T-cell (primary cell): ENCODE measurements around the gene MYDGF. TPM values are rescaled to one million over a fixed set of nuclear protein-coding genes. Genes with fewer than 3 reads are reported as not detected.

ENCODE experiments used
- ATAC-seq, 4 experiments: fragments of 200-7000 bp in 3 of 4; fragments of 150-1000 bp in 1 of 4; cut with Tn5 transposase; replicated peaks in 1 of 4; 1 replicate in 3 of 4; 2 replicates in 1 of 4; pipeline ENCODE4 v1.10.0; 2021; ENCODE audit warnings: moderate library complexity in 3 of 4, mild to moderate bottlenecking in 2 of 4, moderate number of reproducible peaks in 1 of 4
- CTCF ChIA-PET, 2 donors: fragments of 300-600 bp; sonication (Branson Sonifier 250); formaldehyde crosslinking; loops; one replicate each; lab custom pipeline; 2022; ENCODE audit warnings: antibody characterized with exemption in 2 of 2; lab: Charles Lee
- POLR2A ChIA-PET, 2 donors: fragments of 300-600 bp; sonication (Branson Sonifier 250); formaldehyde crosslinking; loops; one replicate each; lab custom pipeline; 2022; ENCODE audit warnings: antibody characterized with exemption in 2 of 2; lab: Charles Lee
- DNase-seq, 35 experiments: peaks; one replicate each; pipeline versions ENCODE4 v3.0.0 to v3.0.0-alpha.2; 2013 to 2023
- H3K27ac ChIP-seq: one replicate; pipeline ENCODE4 v1.5.1; 2013; ENCODE audit warnings: low read length
- H3K27me3 ChIP-seq, 2 experiments: replicated peaks in 1 of 2; 1 replicate in 1 of 2; 2 replicates in 1 of 2; pipeline versions ENCODE4 v1.6.1 to v1.7.0; 2013; ENCODE audit warnings: low read length in 1 of 2, mixed read lengths in 1 of 2; ENCODE audit not compliant: control insufficient read depth in 2 of 2, insufficient read depth in 2 of 2; ENCODE audit errors: extremely low read depth in 1 of 2
- H3K36me3 ChIP-seq, 2 donors: 1 replicate in 1 of 2; 2 replicates in 1 of 2; pipeline versions ENCODE4 v1.6.1 to v1.7.0; 2013; ENCODE audit warnings: low read length in 1 of 2; ENCODE audit not compliant: control insufficient read depth in 2 of 2, insufficient read depth in 1 of 2; ENCODE audit errors: extremely low read depth in 1 of 2
- H3K4me1 ChIP-seq, 2 experiments: 1 replicate in 1 of 2; 2 replicates in 1 of 2; pipeline versions ENCODE4 v1.6.1 to v1.7.0; 2013; ENCODE audit warnings: low read length in 2 of 2, mixed read lengths in 1 of 2; ENCODE audit not compliant: insufficient read depth in 2 of 2, control insufficient read depth in 1 of 2; ENCODE audit errors: extremely low read depth in 1 of 2
- H3K4me3 ChIP-seq, 2 donors: 1 replicate in 1 of 2; 2 replicates in 1 of 2; pipeline versions ENCODE4 v1.5.1 to v1.7.0; 2013; ENCODE audit warnings: mild to moderate bottlenecking in 2 of 2, low read length in 1 of 2, moderate library complexity in 1 of 2; ENCODE audit not compliant: control insufficient read depth in 1 of 2; ENCODE audit errors: extremely low read depth in 1 of 2
- H3K9me3 ChIP-seq: 2 replicates; pipeline ENCODE4 v1.7.0; 2013
- H3K27ac Mint-ChIP-seq, 2 donors: one replicate each; pipeline ENCODE4 v1.8.0; 2020 to 2021; ENCODE audit warnings: mild to moderate bottlenecking in 2 of 2, mixed read lengths in 2 of 2
- H3K27me3 Mint-ChIP-seq, 2 donors: one replicate each; pipeline ENCODE4 v1.8.0; 2021 to 2022; ENCODE audit warnings: mixed read lengths in 2 of 2
- H3K36me3 Mint-ChIP-seq: one replicate; pipeline ENCODE4 v1.8.0; 2021; ENCODE audit warnings: mixed read lengths
- H3K4me1 Mint-ChIP-seq, 3 donors: one replicate each; pipeline ENCODE4 v1.8.0; 2020 to 2022; ENCODE audit warnings: mixed read lengths in 3 of 3, mild to moderate bottlenecking in 1 of 3
- H3K4me3 Mint-ChIP-seq, 3 donors: one replicate each; pipeline ENCODE4 v1.8.0; 2020 to 2022; ENCODE audit warnings: mild to moderate bottlenecking in 3 of 3, mixed read lengths in 3 of 3, moderate library complexity in 3 of 3
- H3K9me3 Mint-ChIP-seq, 3 donors: one replicate each; pipeline ENCODE4 v1.8.0; 2020 to 2022; ENCODE audit warnings: mixed read lengths in 3 of 3
- WGBS: methylation state at CpG from one replicate; pipeline ENCODE4 v1.1.5; 2013; ENCODE audit warnings: missing lambda C conversion rate; ENCODE audit not compliant: insufficient coverage; 5-methylcytosine and 5-hydroxymethylcytosine counted together
- total RNA-seq, 35 experiments: library from RNA in 6 of 35; stranded (reverse) in 6 of 35; fragments of 120-200 nt in 1 of 35; gene quantifications; one replicate each; pipeline versions ENCODE4 v1.2.1 to v1.2.4 and lab custom pipeline; 2013 to 2026

MYDGF gene
- total RNA-seq (10 to 100 TPM; 27.5 to 46.4 (median 38.3) TPM), total RNA-seq (lab: John Stamatoyannopoulos, UW) (19.8 to 109 (median 32.8) reads per million in 29 experiments)
- 37.8 TPM for total RNA-seq (2013)

DNA sequence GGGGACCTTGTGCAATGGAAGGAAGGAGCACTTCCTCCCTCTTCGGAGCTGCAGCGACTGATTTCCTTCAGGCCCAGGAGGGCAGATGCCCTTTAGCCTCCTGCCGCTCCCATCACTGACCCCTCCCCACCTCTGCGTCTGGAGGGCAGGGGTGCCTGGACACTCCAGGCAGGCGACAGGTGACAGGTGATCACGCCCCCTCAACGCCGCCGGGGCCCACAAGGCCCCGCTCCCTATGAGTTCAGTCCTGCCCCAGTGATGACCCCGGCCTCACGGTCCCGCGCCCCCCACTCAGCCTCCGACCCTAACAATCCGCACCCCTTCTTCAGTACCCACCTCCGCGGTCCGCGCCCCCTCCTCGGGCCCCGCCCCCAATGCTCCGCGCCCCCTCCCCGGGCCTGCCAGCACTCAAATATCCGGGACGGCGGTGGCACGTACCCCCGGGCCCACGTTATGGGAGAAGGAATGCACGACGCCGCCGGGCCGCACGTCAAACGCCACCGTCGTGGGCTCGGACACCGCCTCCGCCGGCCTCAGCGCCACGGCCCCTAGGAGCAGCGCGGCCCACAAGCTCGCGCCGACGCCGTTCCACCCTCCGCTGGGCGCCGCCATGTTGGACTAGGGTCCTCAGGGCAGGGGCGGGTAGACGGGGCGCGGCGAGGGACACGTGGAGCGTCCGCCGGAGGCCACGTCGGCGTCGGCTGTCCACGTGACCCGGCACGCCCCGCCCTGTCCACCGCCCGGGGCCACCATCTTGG, at the start of gene MYDGF:
MYDGF (minus strand) TSS at position 620 of the 758 bp plus-strand sequence; CDS start at position 612, 8 bp downstream.
- ATAC-seq (peak; percentile 98 to 99 (median 98)), DNase-seq (peak; percentile 82 to 96 (median 90))
- Mint-ChIP-seq H3K27me3 (no peaks in the 10 kb centered on the region), H3K4me3 (peak within 1 kb of the TSS; percentile 83 to 86 (median 85)), H3K9me3 (no peaks in the 10 kb centered on the region), H3K4me1 (peaks cover 8 to 22% (median 17%) of the 10 kb centered on the region in 3 donors), H3K27ac (peak within 1 kb of the TSS; percentile 62 to 78), H3K36me3 (peaks cover 5% of the 10 kb centered on the region)
- peak within 1 kb of the TSS; percentile 77 to 82 for H3K4me3 ChIP-seq
- H3K27me3 ChIP-seq: no peaks in the 10 kb centered on the region
- H3K27ac ChIP-seq: peak within 1 kb of the TSS; percentile 41
- CTCF ChIA-PET: interaction anchor here in 1 of 2 donors (0.5 to 0.6 kb wide), 2 partner anchors 1159 to 1517 kb away, joined by 3 to 4 read pairs; no protein-coding TSS in a partner anchor
- POLR2A ChIA-PET: no interaction called here
- under 1% methylated on average over 54 of the region's 75 CpGs for WGBS
- peaks cover 2 to 21% of the 10 kb centered on the region in 2 experiments for H3K4me1 ChIP-seq
- peaks cover 13 to 27% of the 10 kb centered on the region in 2 donors for H3K36me3 ChIP-seq
- no peaks in the 10 kb centered on the region for H3K9me3 ChIP-seq

DNA sequence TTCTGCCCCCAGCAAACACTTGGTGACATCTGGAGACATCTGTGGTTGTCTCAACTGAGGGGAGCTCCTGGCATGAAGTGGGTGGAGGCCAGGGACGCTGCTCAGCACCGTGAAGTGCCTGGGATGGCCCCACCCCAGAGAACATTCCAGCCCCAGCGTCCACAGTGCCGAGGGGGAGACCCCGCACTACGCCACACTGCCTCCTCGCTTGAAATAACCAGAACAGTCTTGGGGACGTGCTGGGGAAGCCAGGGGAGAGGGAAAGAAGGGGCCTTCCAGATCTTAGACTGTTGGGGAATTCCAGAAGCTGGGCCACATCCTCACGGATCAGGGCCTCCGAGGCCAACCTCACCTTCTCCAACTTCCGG, 49.3 kb upstream of the MYDGF start:
- no peak for DNase-seq
- ChIA-PET CTCF (no interaction called here), POLR2A (no interaction called here)
- no peak overlapping the region for H3K27ac ChIP-seq
- Mint-ChIP-seq H3K9me3 (no peaks in the 10 kb centered on the region), H3K36me3 (peaks cover 21% of the 10 kb centered on the region), H3K4me1 (peaks cover 19 to 37% (median 27%) of the 10 kb centered on the region in 3 donors), H3K27ac (no peak overlapping the region), H3K27me3 (peaks cover 0 to 5% of the 10 kb centered on the region in 2 donors), H3K4me3 (peak overlapping the region in 1 of 3 donors; percentile 31)
- peaks cover 19 to 64% of the 10 kb centered on the region in 2 donors for H3K36me3 ChIP-seq
- H3K27me3 ChIP-seq: no peaks in the 10 kb centered on the region
- peaks cover 8 to 37% of the 10 kb centered on the region in 2 experiments for H3K4me1 ChIP-seq
- no peak for ATAC-seq
- H3K9me3 ChIP-seq: no peaks in the 10 kb centered on the region
- H3K4me3 ChIP-seq: no peak overlapping the region
- WGBS: 87% methylated on average over 5 of the region's 11 CpGs

DNA sequence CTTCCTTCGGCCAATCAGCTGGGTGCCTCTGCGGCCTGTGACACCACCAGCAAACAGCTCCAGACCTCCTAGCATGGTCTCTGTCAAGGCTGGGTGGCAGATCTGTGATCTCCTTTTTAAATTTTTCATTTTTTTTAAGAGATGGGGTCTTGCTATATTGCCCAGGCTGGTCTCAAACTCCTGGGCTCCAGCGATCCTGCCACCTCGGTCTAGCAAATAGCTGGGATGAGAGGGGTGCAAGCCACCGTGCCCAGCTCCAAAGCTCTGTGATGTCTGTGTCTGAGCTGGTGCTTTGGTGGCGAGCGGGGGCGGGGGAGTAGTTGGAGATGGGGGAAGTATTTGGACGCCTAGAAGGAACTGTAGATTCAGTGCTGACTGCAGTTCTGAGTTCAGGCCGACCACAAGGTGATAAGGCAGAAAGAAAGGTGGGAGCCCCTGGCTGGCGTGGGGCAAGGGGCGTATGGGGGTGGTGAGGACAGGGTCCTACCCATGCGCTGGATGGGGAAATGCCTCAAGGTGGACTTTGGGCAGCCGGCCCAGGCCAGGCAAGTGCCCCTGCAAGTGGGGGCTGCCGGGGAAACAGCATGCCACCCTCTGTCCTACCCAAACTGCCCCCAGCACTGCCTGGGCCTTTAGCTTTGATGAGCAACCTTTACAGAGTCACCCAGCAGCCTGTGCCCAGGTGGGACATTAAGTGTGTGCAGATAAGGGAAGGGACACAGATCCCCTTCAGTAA, 48.0 kb upstream of the MYDGF start:
- no peaks in the 10 kb centered on the region for H3K9me3 Mint-ChIP-seq
- peaks cover 21 to 75% of the 10 kb centered on the region in 2 donors for H3K36me3 ChIP-seq
- ATAC-seq: no peak
- H3K4me3 Mint-ChIP-seq: no peak overlapping the region
- H3K4me3 ChIP-seq: no peak overlapping the region
- ChIA-PET CTCF (no interaction called here), POLR2A (no interaction called here)
- peaks cover 8 to 32% of the 10 kb centered on the region in 2 experiments for H3K4me1 ChIP-seq
- peaks cover 24% of the 10 kb centered on the region for H3K36me3 Mint-ChIP-seq
- no peak overlapping the region for H3K27ac Mint-ChIP-seq
- no peaks in the 10 kb centered on the region for H3K27me3 Mint-ChIP-seq
- H3K27ac ChIP-seq: no peak overlapping the region
- no peak for DNase-seq
- peaks cover 7 to 31% (median 24%) of the 10 kb centered on the region in 3 donors for H3K4me1 Mint-ChIP-seq
- 93% methylated on average over 8 of the region's 15 CpGs for WGBS
- no peaks in the 10 kb centered on the region for H3K27me3 ChIP-seq
- no peaks in the 10 kb centered on the region for H3K9me3 ChIP-seq

DNA sequence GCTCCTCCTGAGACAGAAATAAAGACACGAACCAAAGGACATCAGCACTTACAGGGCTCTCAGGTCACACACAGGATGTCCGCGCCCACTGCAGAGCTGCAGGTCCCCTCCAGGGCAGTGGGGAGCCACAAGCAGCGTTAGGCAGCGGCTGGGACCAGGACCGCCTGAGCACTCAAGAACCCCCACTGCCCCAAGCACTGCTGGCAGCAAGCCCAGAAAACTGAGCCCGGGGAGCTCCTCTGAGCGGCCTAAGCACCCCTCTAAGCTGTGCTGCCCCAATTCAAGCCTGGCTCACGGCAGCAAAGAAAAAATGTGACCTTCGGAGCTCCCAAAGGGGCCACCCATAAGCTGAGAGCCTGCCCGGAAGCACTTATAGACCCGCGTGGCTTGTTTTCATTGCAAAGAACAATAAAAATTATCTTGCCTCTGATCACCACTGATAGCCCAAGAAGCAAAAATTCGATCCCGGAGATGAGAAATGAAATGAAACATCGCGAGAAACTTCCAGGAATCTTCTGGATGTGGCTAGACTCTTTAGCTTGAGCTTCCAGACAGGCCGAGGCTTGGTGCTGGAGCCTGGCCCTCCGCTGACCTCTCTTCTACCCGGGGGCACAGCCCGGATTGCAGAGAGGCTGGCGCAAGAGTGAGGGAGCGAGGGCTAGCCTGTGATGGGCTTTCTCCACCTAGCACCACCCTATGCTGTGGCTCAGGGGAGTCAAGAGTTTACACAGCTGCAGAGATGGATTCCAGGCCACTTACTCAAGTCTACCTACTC, 47.2 kb upstream of the MYDGF start:
- H3K9me3 Mint-ChIP-seq: no peaks in the 10 kb centered on the region
- Histone ChIP-seq H3K4me3 (no peak overlapping the region), H3K27me3 (no peaks in the 10 kb centered on the region), H3K27ac (no peak overlapping the region), H3K4me1 (peaks cover under 1 to 24% of the 10 kb centered on the region in 2 experiments), H3K36me3 (peaks cover 21 to 83% of the 10 kb centered on the region in 2 donors), H3K9me3 (no peaks in the 10 kb centered on the region)
- H3K27ac Mint-ChIP-seq: no peak overlapping the region
- CTCF ChIA-PET: interaction anchor here in 1 of 2 donors (0.5 kb wide), 1 partner anchor 10 kb away, joined by 3 read pairs; no protein-coding TSS in a partner anchor
- no peaks in the 10 kb centered on the region for H3K27me3 Mint-ChIP-seq
- H3K36me3 Mint-ChIP-seq: peaks cover 27% of the 10 kb centered on the region
- 95% methylated on average over 18 of the region's 23 CpGs for WGBS
- POLR2A ChIA-PET: no interaction called here
- peaks cover 0 to 24% (median 18%) of the 10 kb centered on the region in 3 donors for H3K4me1 Mint-ChIP-seq
- DNase-seq (no peak), ATAC-seq (no peak)
- no peak overlapping the region for H3K4me3 Mint-ChIP-seq

DNA sequence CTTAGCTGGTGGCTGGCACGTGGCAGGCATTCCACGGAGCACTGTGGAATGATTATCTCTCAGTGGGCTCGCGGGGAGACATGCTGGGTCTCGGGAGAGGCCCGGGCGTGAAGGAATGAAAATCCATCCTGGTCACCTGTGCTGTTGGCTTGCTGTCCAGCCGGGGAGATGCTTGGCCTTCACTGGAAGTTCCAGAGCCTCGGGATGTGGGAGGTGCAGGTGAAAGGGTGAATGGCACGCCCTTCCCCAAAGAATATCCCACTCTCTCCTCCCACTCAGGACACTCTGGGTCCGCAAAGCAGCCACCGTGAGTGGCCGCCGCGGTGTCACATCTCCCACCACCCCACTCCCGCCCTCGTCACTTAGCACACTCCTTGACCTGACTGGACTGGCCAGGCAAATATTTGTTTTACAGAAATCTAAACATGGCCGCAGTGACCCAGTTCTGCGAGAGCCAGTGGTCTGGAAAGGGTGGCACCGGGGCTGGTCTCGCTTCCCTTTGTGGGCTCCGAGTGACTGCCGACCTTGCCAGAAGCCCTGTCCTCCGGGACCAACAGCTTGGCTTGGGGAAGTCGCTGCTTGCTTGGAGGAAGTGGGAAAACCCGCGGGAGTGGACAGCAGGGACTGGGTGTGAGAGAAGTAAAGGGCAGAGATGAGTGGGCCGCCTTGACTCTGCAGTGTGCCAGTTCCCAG, 45.5 kb upstream of the MYDGF start:
- H3K27me3 Mint-ChIP-seq: no peaks in the 10 kb centered on the region
- H3K27ac Mint-ChIP-seq: no peak overlapping the region
- H3K36me3 ChIP-seq: peaks cover 25 to 80% of the 10 kb centered on the region in 2 donors
- H3K36me3 Mint-ChIP-seq: peaks cover 34% of the 10 kb centered on the region
- peaks cover 0 to 8% (median 5%) of the 10 kb centered on the region in 3 donors for H3K4me1 Mint-ChIP-seq
- DNase-seq (no peak), ATAC-seq (no peak)
- no peak overlapping the region for H3K4me3 Mint-ChIP-seq
- H3K27ac ChIP-seq: no peak overlapping the region
- WGBS: 91% methylated on average over 23 of the region's 28 CpGs
- H3K9me3 Mint-ChIP-seq: no peaks in the 10 kb centered on the region
- CTCF ChIA-PET: no interaction called here
- H3K27me3 ChIP-seq: no peaks in the 10 kb centered on the region
- H3K4me3 ChIP-seq: no peak overlapping the region
- POLR2A ChIA-PET: no interaction called here
- peaks cover 0 to 13% of the 10 kb centered on the region in 2 experiments for H3K4me1 ChIP-seq
- no peaks in the 10 kb centered on the region for H3K9me3 ChIP-seq
